Measurements from ENCODE around the gene FSTL3. TPM values are rescaled to one million over a fixed set of nuclear protein-coding genes. Genes with fewer than 3 reads are reported as not detected.

FSTL3 gene
- total RNA-seq, 1 experiment from 2014 or later = 29.1 TPM

GRCh38 chr19:718991-719512 is 42.9 kb downstream of the FSTL3 start:
- TF ChIP-seq TCF7L2 (IDR thresholded peaks at IDR 0.05; ENCODE audit: borderline replicate concordance, extremely low read depth, insufficient read depth, insufficient read length) = no peak
- H3K4me1 ChIP-seq (ENCODE audit: control insufficient read depth in 1 of 2, insufficient read depth in 2 of 2, low read length in 2 of 2) = peaks cover 11 to 14% of the 10 kb centered on the region in 2 experiments
- H3K4me2 ChIP-seq (ENCODE audit: low read length) = no peak overlapping the region
- peaks cover 0 to 6% of the 10 kb centered on the region in 2 experiments; a peak in 1 of 4 replicates for H3K9me3 ChIP-seq (ENCODE audit: control insufficient read depth in 1 of 2, insufficient read depth in 1 of 2, low read depth in 1 of 2, low read length in 2 of 2)
- H4K20me1 ChIP-seq (ENCODE audit: insufficient read depth) = no peaks in the 10 kb centered on the region
- H3K9me2 ChIP-seq (ENCODE audit: insufficient read depth) = no peaks in the 10 kb centered on the region
- H3K27ac ChIP-seq (ENCODE audit: low read depth, low read length) = no peak overlapping the region
- ChIA-PET POLR2A (no interaction called here), RAD21 (ENCODE audit: low non-redundant PET in 1 of 2, low total read pairs in 2 of 2, uncharacterized antibody in 2 of 2, unreplicated experiment in 2 of 2) (no interaction called here), CTCF (no interaction called here)
- H3K36me3 ChIP-seq (ENCODE audit: control insufficient read depth in 1 of 2, insufficient read depth in 2 of 2, low read length in 2 of 2) = no peaks in the 10 kb centered on the region; a peak in 1 of 4 replicates
- intact Hi-C loops (cut with micrococcal nuclease) = no loop called here
- no peak overlapping the region for H2AFZ ChIP-seq (ENCODE audit: low read depth, low read length, poor library complexity, severe bottlenecking)
- ATAC-seq (no peak), DNase-seq (ENCODE audit: low read depth, low spot score) (no peak)
- BruUV-seq (replicated peaks) = no TSS peak
- no peaks in the 10 kb centered on the region for H3K79me2 ChIP-seq (ENCODE audit: insufficient read depth, low read length)
- H3K9ac ChIP-seq (ENCODE audit: low read length) = no peak overlapping the region
- no peaks in the 10 kb centered on the region for H3K27me3 ChIP-seq (ENCODE audit: insufficient read depth, low read length)
- no peak overlapping the region for H3K4me3 ChIP-seq (replicated peaks in 1 of 2; ENCODE audit: low read depth in 1 of 2, low read length in 2 of 2)

- ChIA-PET CTCF (no interaction called here), RAD21 (ENCODE audit: low non-redundant PET in 1 of 2, low total read pairs in 2 of 2, uncharacterized antibody in 2 of 2, unreplicated experiment in 2 of 2) (no interaction called here), POLR2A (no interaction called here)
- H3K27ac ChIP-seq (ENCODE audit: low read depth, low read length) = no peak overlapping the region
- H3K4me3 ChIP-seq (replicated peaks in 1 of 2; ENCODE audit: low read depth in 1 of 2, low read length in 2 of 2) = no peak overlapping the region
- H3K9me3 ChIP-seq (ENCODE audit: control insufficient read depth in 1 of 2, insufficient read depth in 1 of 2, low read depth in 1 of 2, low read length in 2 of 2) = peaks cover 0 to 6% of the 10 kb centered on the region in 2 experiments; a peak in 1 of 4 replicates
- no TSS peak for BruUV-seq (replicated peaks)
- H3K36me3 ChIP-seq (ENCODE audit: control insufficient read depth in 1 of 2, insufficient read depth in 2 of 2, low read length in 2 of 2) = no peaks in the 10 kb centered on the region; a peak in 1 of 4 replicates
- no peak for TF ChIP-seq SIN3A (IDR thresholded peaks at IDR 0.05; ENCODE audit: low read depth)
- H3K79me2 ChIP-seq (ENCODE audit: insufficient read depth, low read length) = no peaks in the 10 kb centered on the region
- no peaks in the 10 kb centered on the region for H4K20me1 ChIP-seq (ENCODE audit: insufficient read depth)
- H3K9ac ChIP-seq (ENCODE audit: low read length) = no peak overlapping the region
- no peaks in the 10 kb centered on the region for H3K27me3 ChIP-seq (ENCODE audit: insufficient read depth, low read length)
- no peak overlapping the region for H3K4me2 ChIP-seq (ENCODE audit: low read length)
- H3K9me2 ChIP-seq (ENCODE audit: insufficient read depth) = no peaks in the 10 kb centered on the region
- H2AFZ ChIP-seq (ENCODE audit: low read depth, low read length, poor library complexity, severe bottlenecking) = no peak overlapping the region
- H3K4me1 ChIP-seq (ENCODE audit: control insufficient read depth in 1 of 2, insufficient read depth in 2 of 2, low read length in 2 of 2) = peaks cover 11 to 14% of the 10 kb centered on the region in 2 experiments
- intact Hi-C loops (cut with micrococcal nuclease) = no loop called here
- ATAC-seq (no peak), DNase-seq (ENCODE audit: low read depth, low spot score) (no peak)
These were observed 43.6 kb downstream of the FSTL3 start for GRCh38 chr19:719636-720344.
